GM23248 (cell line): ENCODE measurements around the gene HM13.

Source experiments
- EZH2 ChIP-seq: fragments of 200-600 bp; sonication (generic); IDR thresholded peaks from 2 replicates; pipeline ENCODE4 v1.6.1; 2018; ENCODE audit warnings: antibody characterized with exemption, mild to moderate bottlenecking; ENCODE audit not compliant: insufficient read depth, poor library complexity, severe bottlenecking
- EZH2phosphoT487 ChIP-seq: fragments of 200-600 bp; sonication (generic); IDR thresholded peaks from 2 replicates; pipeline ENCODE4 v1.6.1; 2018; ENCODE audit warnings: antibody characterized with exemption, moderate library complexity, mild to moderate bottlenecking, low read depth; ENCODE audit not compliant: insufficient read depth

GRCh38 chr20:31568041-31568731, 53.9 kb downstream of the HM13 start:
- TF ChIP-seq EZH2 (no peak), EZH2phosphoT487 (no peak)
